Erythroblast (primary cell): ENCODE measurements around the gene FGF18.

Experiments used
- GATA1 ChIP-seq: IDR thresholded peaks from 2 replicates; pipeline ENCODE4 v1.6.1; 2011; ENCODE audit warnings: low read depth, mild to moderate bottlenecking, control low read depth, low read length, moderate library complexity
- POLR2A ChIP-seq: IDR thresholded peaks from 2 replicates; pipeline ENCODE4 v1.6.1; 2011; ENCODE audit warnings: mild to moderate bottlenecking, low read length

GRCh38 chr5:171388816-171389168 is 30.7 kb upstream of the FGF18 start:
- TF ChIP-seq POLR2A = no peak
- TF ChIP-seq GATA1 = no peak
